SK-N-SH (cell line): ENCODE data around the gene OR12D2. TPM values are rescaled to one million over a fixed set of nuclear protein-coding genes. Genes with fewer than 3 reads are reported as not detected.
"Not testable (repeated sequence)": the region's sequence is repeated elsewhere in the genome, so short reads cannot be mapped to it uniquely, and the experiment has no call there.

ENCODE experiments used
- CTCF ChIA-PET: fragments of 300-600, 350-600 bp; formaldehyde crosslinking; extraction: SDS; loops from one replicate; lab custom pipeline; 2021; lab: Yijun Ruan, JAX
- POLR2A ChIA-PET: fragments of 350-600 bp; sonication (Branson Sonifier 250); formaldehyde crosslinking; extraction: SDS; loops from one replicate; lab custom pipeline; 2020; ENCODE audit warnings: antibody characterized with exemption, inconsistent platforms; lab: Yijun Ruan, JAX
- DNase-seq: peaks from one replicate; pipeline ENCODE4 v3.0.0; 2012
- H2AFZ ChIP-seq: fragments of 200-600 bp; sonication (generic); 2 replicates; pipeline ENCODE4 v1.8.1; 2016; ENCODE audit warnings: antibody characterized with exemption, mild to moderate bottlenecking, low read depth
- H3F3A ChIP-seq: fragments of 200-600 bp; sonication (generic); replicated peaks from 2 replicates; pipeline ENCODE3; 2016; ENCODE audit warnings: antibody characterized with exemption, mild to moderate bottlenecking; ENCODE audit not compliant: insufficient read depth
- H3K27ac ChIP-seq, 2 experiments: fragments of 200-500 bp in 1 of 2; fragments of 200-600 bp in 1 of 2; sonication (Bioruptor generic) in 1 of 2; sonication (generic), shearing (Covaris generic) in 1 of 2; 2 replicates each; pipeline versions ENCODE4 v1.5.1 to v1.6.1; 2014 to 2016; ENCODE audit warnings: low read depth in 2 of 2, inconsistent platforms in 1 of 2, low read length in 1 of 2, mild to moderate bottlenecking in 1 of 2, mixed read lengths in 1 of 2
- H3K27me3 ChIP-seq: fragments of 200-600 bp; sonication (generic), shearing (Covaris generic); 2 replicates; pipeline ENCODE4 v1.6.1; 2016; ENCODE audit warnings: mixed run types; ENCODE audit not compliant: insufficient read depth
- H3K36me3 ChIP-seq, 2 experiments: fragments of 200-500 bp in 1 of 2; fragments of 200-600 bp in 1 of 2; sonication (Bioruptor generic) in 1 of 2; sonication (generic) in 1 of 2; replicated peaks in 1 of 2; 2 replicates each; pipeline versions ENCODE3 to v1.5.1; 2014 to 2016; ENCODE audit warnings: low read length in 1 of 2, mild to moderate bottlenecking in 1 of 2; ENCODE audit not compliant: insufficient read depth in 2 of 2, control insufficient read depth in 1 of 2
- H3K4me1 ChIP-seq, 2 experiments: fragments of 200-500 bp in 1 of 2; fragments of 200-600 bp in 1 of 2; sonication (Bioruptor generic) in 1 of 2; sonication (generic), shearing (Covaris generic) in 1 of 2; 2 replicates each; pipeline versions ENCODE4 v1.5.1 to v1.6.1; 2014 to 2016; ENCODE audit warnings: low read depth in 1 of 2, low read length in 1 of 2, mixed run types in 1 of 2; ENCODE audit not compliant: insufficient read depth in 2 of 2, control insufficient read depth in 1 of 2
- H3K4me2 ChIP-seq: fragments of 200-600 bp; sonication (generic), shearing (Covaris generic); 2 replicates; pipeline ENCODE4 v1.6.1; 2017; ENCODE audit warnings: mixed run types
- H3K4me3 ChIP-seq, 2 experiments: fragments of 200-500 bp in 1 of 2; fragments of 200-600 bp in 1 of 2; sonication (Bioruptor generic) in 1 of 2; sonication (generic), shearing (Covaris generic) in 1 of 2; 2 replicates each; pipeline versions ENCODE4 v1.5.1 to v1.8.1; 2014 to 2016; ENCODE audit warnings: low read depth in 2 of 2, inconsistent platforms in 1 of 2, low read length in 1 of 2, mild to moderate bottlenecking in 1 of 2, mixed read lengths in 1 of 2, moderate library complexity in 1 of 2
- H3K79me2 ChIP-seq: fragments of 200-600 bp; sonication (generic); 2 replicates; pipeline ENCODE4 v1.8.1; 2017; ENCODE audit warnings: mild to moderate bottlenecking; ENCODE audit not compliant: insufficient read depth
- H3K9ac ChIP-seq: fragments of 200-600 bp; sonication (generic); 2 replicates; pipeline ENCODE4 v1.6.1; 2017; ENCODE audit warnings: mixed run types
- H3K9me2 ChIP-seq: fragments of 200-600 bp; sonication (generic); 2 replicates; pipeline ENCODE4 v1.6.1; 2017; ENCODE audit warnings: mixed run types
- H3K9me3 ChIP-seq: fragments of 200-600 bp; sonication (generic); 2 replicates; pipeline ENCODE4 v1.6.1; 2017; ENCODE audit warnings: mixed run types, mild to moderate bottlenecking, moderate library complexity
- H4K20me1 ChIP-seq: fragments of 200-600 bp; sonication (generic); 2 replicates; pipeline ENCODE4 v1.6.1; 2017; ENCODE audit warnings: mild to moderate bottlenecking, mixed run types; ENCODE audit not compliant: insufficient read depth
- EP300 ChIP-seq, 2 experiments: IDR thresholded peaks; 2 replicates each; pipeline versions ENCODE4 v1.4.0 to v1.6.1; 2012; ENCODE audit warnings: borderline replicate concordance in 1 of 2, low read depth in 1 of 2, low read length in 1 of 2
- IRF3 ChIP-seq: fragments of 150-350 bp; IDR thresholded peaks from 2 replicates; pipeline ENCODE4 v1.6.1; 2016; ENCODE audit warnings: mild to moderate bottlenecking, low read depth, low read length
- JUND ChIP-seq: IDR thresholded peaks from 2 replicates; pipeline ENCODE4 v1.4.0; 2012
- MXI1 ChIP-seq: IDR thresholded peaks from 2 replicates; pipeline ENCODE4 v1.6.1; 2012; ENCODE audit warnings: mild to moderate bottlenecking, low read depth, low read length, improper control_type of control experiment
- RCOR1 ChIP-seq: fragments of 150-350 bp; IDR thresholded peaks from 2 replicates; pipeline ENCODE4 v1.6.1; 2017; ENCODE audit warnings: antibody characterized with exemption, low read length
- ZBTB33 ChIP-seq: IDR thresholded peaks from 2 replicates; pipeline ENCODE4 v1.4.0; 2012; ENCODE audit warnings: low read depth, borderline replicate concordance
- WGBS: methylation state at CpG from one replicate; pipeline ENCODE4 v1.1.6; 2017; ENCODE audit warnings: low lambda C conversion rate; 5-methylcytosine and 5-hydroxymethylcytosine counted together
- polyA plus RNA-seq, 3 experiments: library from polyadenylated mRNA; depleted of rRNA; stranded (reverse); fragments of >200 nt; gene quantifications; 2 replicates each; pipeline ENCODE4 v1.2.3, GENCODE V29; 2012

The OR12D2 gene
- polyA plus RNA-seq, 1 of the 3 experiments (the other 2 are of a cell fraction) = not detected

- Histone ChIP-seq H3K4me1 (no peaks in the 10 kb centered on the region; a peak in 1 of 4 replicates), H3K9me2 (no peaks in the 10 kb centered on the region), H3K4me3 (no peak overlapping the region), H3K79me2 (no peaks in the 10 kb centered on the region), H3K9ac (no peak overlapping the region), H3K36me3 (no peaks in the 10 kb centered on the region), H3K4me2 (no peak overlapping the region), H3F3A (peaks cover 2% of the 10 kb centered on the region), H2AFZ (no peak overlapping the region), H3K9me3 (no peaks in the 10 kb centered on the region), H3K27me3 (peaks cover 16% of the 10 kb centered on the region; the same call in 1 of the 2 replicates), H4K20me1 (no peaks in the 10 kb centered on the region), H3K27ac (no peak overlapping the region)
- TF ChIP-seq JUND = no peak
- TF ChIP-seq IRF3 = no peak
- no peak for TF ChIP-seq EP300 (IDR thresholded peaks at IDR 0.05; ENCODE audit: borderline replicate concordance in 1 of 2, low read depth in 1 of 2, low read length in 1 of 2)
- TF ChIP-seq MXI1 = no peak
- TF ChIP-seq RCOR1 = no peak
- no peak for TF ChIP-seq ZBTB33
- no peak for DNase-seq
- 0% methylated on average over 1 of the region's 1 CpG for WGBS
- ChIA-PET CTCF (no interaction called here), POLR2A (no interaction called here)
Measured at GRCh38 chr6:29442719-29443118, 47.3 kb downstream of the OR12D2 start.

- H3K79me2 ChIP-seq, H2AFZ ChIP-seq, H3K4me3 ChIP-seq, H4K20me1 ChIP-seq, H3K27ac ChIP-seq, H3K9me2 ChIP-seq, H3K9me3 ChIP-seq, H3F3A ChIP-seq, DNase-seq, H3K36me3 ChIP-seq, H3K9ac ChIP-seq, H3K4me1 ChIP-seq, POLR2A ChIA-PET, H3K4me2 ChIP-seq: not testable (repeated sequence)
- CTCF ChIA-PET = interaction anchor here (1.2 kb wide), 1 partner anchor 8 kb away, joined by 4 read pairs; no protein-coding TSS in a partner anchor
- peaks cover 12% of the 10 kb centered on the region; the same call in 1 of the 2 replicates for H3K27me3 ChIP-seq
- 0% methylated on average over 1 of the region's 1 CpG for WGBS
Measured at GRCh38 chr6:29444031-29444430, 48.6 kb downstream of the OR12D2 start.

Other genes starting within 250 kb of the OR12D2 start
- not detected in 2 replicates for gene OR2J2, start 224.7 kb upstream of the OR12D2 start, polyA plus RNA-seq (2012; rRNA removed)
- not detected in 2 replicates for gene OR14J1, start 93.9 kb upstream of the OR12D2 start, polyA plus RNA-seq (2012; rRNA removed)
- not detected in 2 replicates for gene OR5V1, start 26.8 kb upstream of the OR12D2 start, polyA plus RNA-seq (2012; rRNA removed)
- gene OR12D3, start 20.3 kb upstream of the OR12D2 start, polyA plus RNA-seq (2012; rRNA removed) = not detected in 2 replicates
- gene OR12D1, start 19.3 kb downstream of the OR12D2 start, polyA plus RNA-seq (2012; rRNA removed) = not detected in 2 replicates
- gene OR10C1, start 43.7 kb downstream of the OR12D2 start, polyA plus RNA-seq (2012; rRNA removed) = not detected in 2 replicates
- not detected in 2 replicates for gene OR11A1, start 61.4 kb downstream of the OR12D2 start, polyA plus RNA-seq (2012; rRNA removed)
- gene OR2H1, start 61.5 kb downstream of the OR12D2 start, polyA plus RNA-seq (2012; rRNA removed) = not detected in 2 replicates
- not detected in 2 replicates for gene MAS1L, start 92.3 kb downstream of the OR12D2 start, polyA plus RNA-seq (2012; rRNA removed)
- not detected in 2 replicates for gene UBD, start 164.1 kb downstream of the OR12D2 start, polyA plus RNA-seq (2012; rRNA removed)
- not detected in 2 replicates for gene OR2H2, start 189.5 kb downstream of the OR12D2 start, polyA plus RNA-seq (2012; rRNA removed)
- 26.8 and 33.8 TPM in 2 replicates for gene GABBR1, start 237.6 kb downstream of the OR12D2 start, polyA plus RNA-seq (2012; rRNA removed)